ENCODE results near the gene KIF4A.

DNA sequence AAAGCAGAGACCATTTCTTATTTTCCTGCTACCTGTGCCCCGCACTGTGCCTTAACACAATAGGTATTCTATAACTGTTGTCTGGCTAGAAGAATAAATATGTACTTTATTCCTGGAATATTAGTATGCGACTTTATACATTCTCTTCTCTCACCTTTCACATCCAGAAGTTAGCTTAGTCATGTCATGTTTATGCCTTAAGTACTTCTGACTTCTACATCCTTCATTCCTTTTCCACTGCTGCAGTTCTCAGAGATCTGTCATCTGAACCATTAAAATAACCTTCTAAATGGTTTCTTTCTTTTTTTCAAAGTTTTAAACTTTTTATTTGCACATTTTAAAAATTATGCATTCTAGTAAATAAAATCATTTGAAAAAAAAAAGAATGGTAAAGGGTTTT, 34.4 kb downstream of the KIF4A start:
- TF ChIP-seq CTCF (conservative IDR thresholded peaks at IDR 0.05; ENCODE audit: low read length) (no peak), EZH2phosphoT487 (IDR thresholded peaks at IDR 0.05; ENCODE audit: borderline replicate concordance, low read depth, low read length) (no peak)

All from OCI-LY7 (cell line).